Right lobe of liver (tissue), 4 donors: ENCODE data around the gene CACNA2D2.

Experiments used
- CTCF ChIP-seq, 4 donors: fragments of 200-600 bp in 3 of 4; fragments of 450-650 bp in 1 of 4; IDR thresholded peaks; one replicate each; pipeline versions ENCODE4 v1.5.1 to v1.8.0; 2016 to 2022; ENCODE audit warnings: antibody characterized with exemption in 4 of 4, mild to moderate bottlenecking in 2 of 4
- POLR2A ChIP-seq: fragments of 450-650 bp; IDR thresholded peaks from one replicate; pipeline ENCODE4 v1.6.1; 2017; ENCODE audit warnings: antibody characterized with exemption, mild to moderate bottlenecking
- donor health status: DM: no; HTN: no; CAD: no.
- donor health status: DM: no; HTN: no; CAD: no.
- donor health status: DM: no; HTN: yes; CAD: no.

- no peak for TF ChIP-seq CTCF (IDR thresholded peaks at IDR 0.05)
- no peak for TF ChIP-seq POLR2A
These were observed 24.7 kb downstream of the CACNA2D2 start for GRCh38 chr3:50478671-50479260.
